ENCODE data around the gene HIPK3. TPM values are rescaled to one million over a fixed set of nuclear protein-coding genes. Genes with fewer than 3 reads are reported as not detected.

HIPK3 gene
- total RNA-seq, 1 experiment from 2014 or later, result 68.5 TPM

DNA sequence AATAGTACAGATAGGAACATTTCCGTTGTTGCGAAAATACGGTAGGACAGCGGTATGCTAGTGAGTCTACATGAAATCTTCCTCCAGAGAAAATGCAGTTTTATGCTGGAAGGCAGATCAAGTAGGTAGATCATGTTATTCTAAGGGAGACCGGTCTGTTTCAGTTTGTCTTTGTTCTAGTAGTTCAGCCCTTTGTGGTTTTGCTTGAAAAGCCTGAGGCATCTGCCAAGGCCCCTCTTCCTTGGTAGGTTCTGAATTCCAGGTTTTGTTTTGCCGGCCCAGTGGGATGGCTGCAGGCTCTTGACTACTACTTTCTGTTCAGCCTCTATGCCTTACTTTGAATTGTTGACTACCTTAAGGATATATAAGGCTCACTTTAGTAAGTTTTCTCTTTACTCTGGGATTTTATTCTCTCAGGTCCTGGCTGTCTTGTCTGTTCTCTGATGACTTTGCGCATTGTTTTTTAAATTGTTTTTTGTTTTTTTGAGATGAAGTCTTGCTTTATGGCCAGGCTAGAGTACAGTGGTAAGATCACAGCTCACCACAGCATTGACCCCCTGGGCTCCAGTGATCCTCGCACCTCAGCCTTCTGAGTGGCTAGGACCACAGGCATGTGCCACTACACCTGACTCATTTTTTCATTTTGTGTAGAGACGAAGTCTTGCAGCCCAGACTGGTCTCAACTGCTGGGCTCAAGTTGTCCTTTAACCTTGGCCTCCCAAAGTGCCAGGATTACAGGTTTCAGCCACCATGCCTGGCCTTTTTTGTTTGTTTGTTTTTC is 53.7 kb downstream of the HIPK3 start:
- DNase-seq, result no peak
- TF ChIP-seq, protein P1, sequence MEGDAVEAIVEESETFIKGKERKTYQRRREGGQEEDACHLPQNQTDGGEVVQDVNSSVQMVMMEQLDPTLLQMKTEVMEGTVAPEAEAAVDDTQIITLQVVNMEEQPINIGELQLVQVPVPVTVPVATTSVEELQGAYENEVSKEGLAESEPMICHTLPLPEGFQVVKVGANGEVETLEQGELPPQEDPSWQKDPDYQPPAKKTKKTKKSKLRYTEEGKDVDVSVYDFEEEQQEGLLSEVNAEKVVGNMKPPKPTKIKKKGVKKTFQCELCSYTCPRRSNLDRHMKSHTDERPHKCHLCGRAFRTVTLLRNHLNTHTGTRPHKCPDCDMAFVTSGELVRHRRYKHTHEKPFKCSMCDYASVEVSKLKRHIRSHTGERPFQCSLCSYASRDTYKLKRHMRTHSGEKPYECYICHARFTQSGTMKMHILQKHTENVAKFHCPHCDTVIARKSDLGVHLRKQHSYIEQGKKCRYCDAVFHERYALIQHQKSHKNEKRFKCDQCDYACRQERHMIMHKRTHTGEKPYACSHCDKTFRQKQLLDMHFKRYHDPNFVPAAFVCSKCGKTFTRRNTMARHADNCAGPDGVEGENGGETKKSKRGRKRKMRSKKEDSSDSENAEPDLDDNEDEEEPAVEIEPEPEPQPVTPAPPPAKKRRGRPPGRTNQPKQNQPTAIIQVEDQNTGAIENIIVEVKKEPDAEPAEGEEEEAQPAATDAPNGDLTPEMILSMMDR (IDR thresholded peaks at IDR 0.05; ENCODE audit: insufficient read depth in 1 of 2, low read depth in 1 of 2, low read length in 1 of 2, severe bottlenecking in 1 of 2, unreplicated experiment in 1 of 2), result no peak
- POLR2A ChIA-PET, result no interaction called here
- H3K27me3 Mint-ChIP-seq (ENCODE audit: insufficient read depth, unreplicated experiment), result no peaks in the 10 kb centered on the region
- H3K27ac Mint-ChIP-seq (ENCODE audit: unreplicated experiment), result no peak overlapping the region
- intact Hi-C loops (cut with micrococcal nuclease; ENCODE audit: unreplicated experiment), result no loop called here
- H3K4me1 Mint-ChIP-seq (ENCODE audit: low read depth, unreplicated experiment), result peaks cover 18% of the 10 kb centered on the region
- peaks cover 6% of the 10 kb centered on the region for H3K36me3 Mint-ChIP-seq (ENCODE audit: insufficient read depth, unreplicated experiment)
- H3K9me3 Mint-ChIP-seq (ENCODE audit: unreplicated experiment), result no peaks in the 10 kb centered on the region
- Histone ChIP-seq H3K27me3 (replicated peaks; ENCODE audit: control insufficient read depth, insufficient read depth, low read length) (no peaks in the 10 kb centered on the region), H3K36me3 (ENCODE audit: control insufficient read depth, insufficient read depth, low read length) (no peaks in the 10 kb centered on the region), H3K9me3 (no peaks in the 10 kb centered on the region), H3K4me1 (no peaks in the 10 kb centered on the region), H3K4me3 (ENCODE audit: low read depth, low read length) (no peak overlapping the region)
- no TSS peak for BruUV-seq (replicated peaks)
- CTCF ChIA-PET, result no interaction called here
- H3K4me3 Mint-ChIP-seq (ENCODE audit: unreplicated experiment), result no peak overlapping the region

DNA sequence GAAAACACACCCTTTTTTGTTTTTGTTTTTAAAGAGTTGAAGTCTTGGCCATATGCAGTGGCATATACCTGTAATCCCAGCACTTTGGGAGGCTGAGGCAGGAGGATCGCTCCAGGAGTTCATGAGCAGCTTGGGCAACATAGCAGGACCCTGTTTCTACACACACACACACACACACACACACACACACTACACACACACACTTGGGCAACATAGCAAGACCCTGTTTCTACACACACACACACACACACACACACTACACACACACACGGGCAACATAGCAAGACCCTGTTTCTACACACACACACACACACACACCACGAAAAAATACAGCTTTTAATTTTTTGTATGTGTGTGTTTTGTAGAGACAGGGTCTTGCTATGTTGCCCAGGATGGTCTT is 54.5 kb downstream of the HIPK3 start:
- H3K27me3 Mint-ChIP-seq (ENCODE audit: insufficient read depth, unreplicated experiment), result no peaks in the 10 kb centered on the region
- Histone ChIP-seq H3K36me3 (ENCODE audit: control insufficient read depth, insufficient read depth, low read length) (no peaks in the 10 kb centered on the region), H3K9me3 (no peaks in the 10 kb centered on the region), H3K27me3 (replicated peaks; ENCODE audit: control insufficient read depth, insufficient read depth, low read length) (no peaks in the 10 kb centered on the region), H3K4me3 (ENCODE audit: low read depth, low read length) (no peak overlapping the region), H3K4me1 (no peaks in the 10 kb centered on the region)
- no peaks in the 10 kb centered on the region for H3K9me3 Mint-ChIP-seq (ENCODE audit: unreplicated experiment)
- no peak for DNase-seq
- TF ChIP-seq, protein P1 (IDR thresholded peaks at IDR 0.05; ENCODE audit: insufficient read depth in 1 of 2, low read depth in 1 of 2, low read length in 1 of 2, severe bottlenecking in 1 of 2, unreplicated experiment in 1 of 2), result no peak
- intact Hi-C loops (cut with micrococcal nuclease; ENCODE audit: unreplicated experiment), result no loop called here
- no peak overlapping the region for H3K4me3 Mint-ChIP-seq (ENCODE audit: unreplicated experiment)
- peak overlapping the region; percentile 25 for H3K27ac Mint-ChIP-seq (ENCODE audit: unreplicated experiment)
- ChIA-PET POLR2A (no interaction called here), CTCF (no interaction called here)
- peaks cover 6% of the 10 kb centered on the region for H3K36me3 Mint-ChIP-seq (ENCODE audit: insufficient read depth, unreplicated experiment)
- H3K4me1 Mint-ChIP-seq (ENCODE audit: low read depth, unreplicated experiment), result peaks cover 18% of the 10 kb centered on the region
- no TSS peak for BruUV-seq (replicated peaks)

DNA sequence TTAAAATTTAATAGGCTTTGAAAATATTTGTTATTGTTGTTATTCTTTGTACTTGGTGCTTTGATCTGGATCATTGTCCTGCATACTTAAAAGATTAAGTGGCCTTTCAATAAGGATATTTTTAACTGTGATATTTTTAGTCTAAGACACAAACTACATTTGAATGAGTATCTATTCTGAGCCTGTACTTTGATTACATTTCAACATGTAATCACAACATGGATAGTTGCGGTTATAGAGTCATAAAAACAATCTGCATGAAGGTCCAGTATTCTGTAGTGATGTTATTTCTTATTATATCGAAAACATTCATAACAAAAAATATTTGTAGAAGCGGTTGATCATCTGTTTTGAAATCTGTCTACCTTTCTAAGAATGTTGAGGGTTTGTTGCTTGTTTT is 58.6 kb downstream of the HIPK3 start:
- ChIA-PET POLR2A (no interaction called here), CTCF (no interaction called here)
- BruUV-seq (replicated peaks), result no TSS peak
- H3K27me3 Mint-ChIP-seq (ENCODE audit: insufficient read depth, unreplicated experiment), result no peaks in the 10 kb centered on the region
- Histone ChIP-seq H3K4me1 (peaks cover 13% of the 10 kb centered on the region; the same call in 1 of the 2 replicates), H3K36me3 (ENCODE audit: control insufficient read depth, insufficient read depth, low read length) (no peaks in the 10 kb centered on the region), H3K9me3 (no peaks in the 10 kb centered on the region), H3K4me3 (ENCODE audit: low read depth, low read length) (no peak overlapping the region), H3K27me3 (replicated peaks; ENCODE audit: control insufficient read depth, insufficient read depth, low read length) (no peaks in the 10 kb centered on the region)
- no peaks in the 10 kb centered on the region for H3K9me3 Mint-ChIP-seq (ENCODE audit: unreplicated experiment)
- H3K4me1 Mint-ChIP-seq (ENCODE audit: low read depth, unreplicated experiment), result no peaks in the 10 kb centered on the region
- H3K36me3 Mint-ChIP-seq (ENCODE audit: insufficient read depth, unreplicated experiment), result no peaks in the 10 kb centered on the region
- TF ChIP-seq, protein P1 (IDR thresholded peaks at IDR 0.05; ENCODE audit: insufficient read depth in 1 of 2, low read depth in 1 of 2, low read length in 1 of 2, severe bottlenecking in 1 of 2, unreplicated experiment in 1 of 2), result no peak
- DNase-seq, result no peak
- H3K4me3 Mint-ChIP-seq (ENCODE audit: unreplicated experiment), result no peak overlapping the region
- no peak overlapping the region for H3K27ac Mint-ChIP-seq (ENCODE audit: unreplicated experiment)
- intact Hi-C loops (cut with micrococcal nuclease; ENCODE audit: unreplicated experiment), result no loop called here

Data from Caco-2 (cell line).